Smooth muscle cell (in vitro differentiated cells): ENCODE data around the gene GAL3ST1. TPM values are rescaled to one million over a fixed set of nuclear protein-coding genes. Genes with fewer than 3 reads are reported as not detected.

Experiments
- DNase-seq: peaks from one replicate; lab custom pipeline; 2025; ENCODE audit not compliant: unreplicated experiment; lab: John Stamatoyannopoulos, UW
- H2AFZ ChIP-seq: fragments of 200-600 bp; sonication (generic); 2 replicates; pipeline ENCODE4 v1.6.0; 2016; ENCODE audit warnings: antibody characterized with exemption, low read depth, mild to moderate bottlenecking
- H3F3A ChIP-seq: fragments of 200-600 bp; sonication (generic); 2 replicates; pipeline ENCODE4 v1.6.0; 2017; ENCODE audit warnings: antibody characterized with exemption, low read depth
- H3K27ac ChIP-seq: fragments of 200-600 bp; sonication (generic); 2 replicates; pipeline ENCODE4 v1.5.1; 2016; ENCODE audit warnings: low read depth, mild to moderate bottlenecking
- H3K27me3 ChIP-seq: fragments of 200-600 bp; sonication (generic); 2 replicates; pipeline ENCODE4 v1.6.1; 2016; ENCODE audit warnings: low read depth, mild to moderate bottlenecking
- H3K36me3 ChIP-seq: fragments of 200-600 bp; sonication (generic); 2 replicates; pipeline ENCODE4 v1.5.1; 2016; ENCODE audit warnings: low read depth
- H3K4me1 ChIP-seq: fragments of 200-600 bp; sonication (generic); 2 replicates; pipeline ENCODE4 v1.5.1; 2016; ENCODE audit warnings: low read depth
- H3K4me2 ChIP-seq: fragments of 200-600 bp; sonication (generic); 2 replicates; pipeline ENCODE4 v1.6.0; 2016; ENCODE audit warnings: mild to moderate bottlenecking
- H3K4me3 ChIP-seq: fragments of 200-600 bp; sonication (generic); 2 replicates; pipeline ENCODE4 v1.5.1; 2016; ENCODE audit warnings: mild to moderate bottlenecking
- H3K79me2 ChIP-seq: fragments of 200-600 bp; sonication (generic); 2 replicates; pipeline ENCODE4 v1.6.0; 2016; ENCODE audit warnings: low read depth, mild to moderate bottlenecking
- H3K9ac ChIP-seq: fragments of 200-600 bp; sonication (generic); 2 replicates; pipeline ENCODE4 v1.6.0; 2016; ENCODE audit warnings: low read depth
- H3K9me3 ChIP-seq: fragments of 200-600 bp; sonication (generic); replicated peaks from 2 replicates; pipeline ENCODE4 v1.5.1; 2016; ENCODE audit warnings: low read depth
- H4K20me1 ChIP-seq: fragments of 200-600 bp; sonication (generic); 2 replicates; pipeline ENCODE4 v1.6.0; 2016; ENCODE audit warnings: low read depth
- WGBS: methylation state at CpG from one replicate; pipeline ENCODE4 v1.1.7; 2016; ENCODE audit warnings: low lambda C conversion rate; 5-methylcytosine and 5-hydroxymethylcytosine counted together
- polyA plus RNA-seq: library from polyadenylated mRNA; unstranded; fragments of >200 nt; fragmentation: Nextera tagmentation; extraction: Ambion mirVana; gene quantifications from 2 replicates; pipeline ENCODE4 v1.2.1, GENCODE V29; 2016
- total RNA-seq: library from RNA; depleted of rRNA; stranded (reverse); fragments of >200 nt; gene quantifications from 2 replicates; pipeline ENCODE4 v1.2.3, GENCODE V29; 2014
- TF ChIP-seq, protein P1 (sequence below): fragments of 200-600 bp; sonication (generic); IDR thresholded peaks from 2 replicates; pipeline ENCODE4 v1.5.1; 2017; ENCODE audit warnings: borderline replicate concordance, mild to moderate bottlenecking, antibody characterized with exemption; ENCODE audit not compliant: insufficient read depth, poor library complexity, severe bottlenecking

GAL3ST1 gene
- total and polyA plus RNA-seq, 2 experiments from 2014 or later = 0.78 TPM; not detected in 1

DNA sequence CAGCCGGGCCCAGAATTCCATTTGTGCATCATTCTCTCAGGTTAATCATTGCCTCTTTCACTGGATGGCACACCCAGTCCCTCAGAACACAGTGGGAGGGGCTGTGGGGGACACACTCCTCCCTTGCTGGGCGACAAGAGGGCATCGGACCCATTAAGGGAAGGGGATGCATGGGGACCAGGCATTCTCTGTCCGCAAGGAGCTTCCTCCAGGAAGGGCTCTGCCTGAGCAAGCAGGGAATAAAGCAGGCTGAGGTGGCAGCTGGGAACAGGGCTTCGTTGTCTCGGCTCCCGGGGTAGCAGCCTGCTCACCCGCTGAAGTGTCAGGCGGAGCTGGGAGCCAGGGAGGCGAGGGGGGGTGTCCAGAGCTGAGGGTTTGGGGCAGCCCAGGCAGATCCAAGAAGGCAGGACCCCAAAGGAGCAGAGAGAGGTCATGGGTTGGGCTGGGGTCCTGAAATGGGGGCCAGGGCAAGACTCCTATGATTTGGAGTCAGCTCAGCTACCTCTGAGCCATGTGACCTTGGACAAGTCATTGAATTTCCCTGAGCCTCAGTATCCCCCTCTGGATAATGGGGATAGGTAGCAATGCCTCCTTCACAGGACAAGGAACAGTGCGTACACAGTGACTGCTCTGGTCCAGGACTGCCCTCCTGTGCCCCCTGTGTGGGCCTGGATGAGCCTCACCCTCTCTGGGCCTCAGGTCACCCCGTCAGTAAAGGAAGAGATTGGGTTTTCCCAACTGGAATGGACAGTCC lies 1.4 kb downstream of the GAL3ST1 start:
- Histone ChIP-seq H3K79me2 (no peaks in the 10 kb centered on the region), H3K9me3 (no peaks in the 10 kb centered on the region), H3K27me3 (peaks cover 9% of the 10 kb centered on the region), H3K36me3 (peaks cover 3% of the 10 kb centered on the region), H3K4me1 (peaks cover 4% of the 10 kb centered on the region), H2AFZ (no peak overlapping the region), H3K4me3 (no peak overlapping the region), H3K4me2 (no peak overlapping the region), H3K9ac (no peak overlapping the region), H3K27ac (no peak overlapping the region), H4K20me1 (peaks cover 5% of the 10 kb centered on the region), H3F3A (no peaks in the 10 kb centered on the region)
- 78% methylated on average over 12 of the region's 12 CpGs for WGBS
- TF ChIP-seq, protein P1, sequence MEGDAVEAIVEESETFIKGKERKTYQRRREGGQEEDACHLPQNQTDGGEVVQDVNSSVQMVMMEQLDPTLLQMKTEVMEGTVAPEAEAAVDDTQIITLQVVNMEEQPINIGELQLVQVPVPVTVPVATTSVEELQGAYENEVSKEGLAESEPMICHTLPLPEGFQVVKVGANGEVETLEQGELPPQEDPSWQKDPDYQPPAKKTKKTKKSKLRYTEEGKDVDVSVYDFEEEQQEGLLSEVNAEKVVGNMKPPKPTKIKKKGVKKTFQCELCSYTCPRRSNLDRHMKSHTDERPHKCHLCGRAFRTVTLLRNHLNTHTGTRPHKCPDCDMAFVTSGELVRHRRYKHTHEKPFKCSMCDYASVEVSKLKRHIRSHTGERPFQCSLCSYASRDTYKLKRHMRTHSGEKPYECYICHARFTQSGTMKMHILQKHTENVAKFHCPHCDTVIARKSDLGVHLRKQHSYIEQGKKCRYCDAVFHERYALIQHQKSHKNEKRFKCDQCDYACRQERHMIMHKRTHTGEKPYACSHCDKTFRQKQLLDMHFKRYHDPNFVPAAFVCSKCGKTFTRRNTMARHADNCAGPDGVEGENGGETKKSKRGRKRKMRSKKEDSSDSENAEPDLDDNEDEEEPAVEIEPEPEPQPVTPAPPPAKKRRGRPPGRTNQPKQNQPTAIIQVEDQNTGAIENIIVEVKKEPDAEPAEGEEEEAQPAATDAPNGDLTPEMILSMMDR = no peak
- DNase-seq = no peak

DNA sequence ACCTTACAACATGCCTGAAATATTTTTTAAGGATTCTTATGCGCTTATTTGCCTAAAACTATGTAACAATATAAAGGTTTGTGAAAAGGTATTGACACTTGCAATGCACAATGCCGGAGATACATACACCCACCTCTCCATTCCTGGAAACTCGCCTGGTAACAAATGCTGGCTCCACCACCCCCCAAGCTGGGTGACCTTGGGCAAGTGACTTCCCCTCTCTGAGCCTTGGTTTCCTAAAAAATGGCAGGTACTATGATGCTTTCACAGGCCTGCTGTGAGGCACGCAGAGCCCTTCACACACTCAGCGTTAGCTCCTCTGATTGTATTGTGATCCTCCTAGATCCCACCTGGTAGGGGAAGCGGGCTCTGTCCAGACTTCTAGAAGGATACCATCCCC lies 2.3 kb downstream of the GAL3ST1 start:
- WGBS = 88% methylated on average over 6 of the region's 6 CpGs
- Histone ChIP-seq H3K36me3 (no peaks in the 10 kb centered on the region), H3K79me2 (no peaks in the 10 kb centered on the region), H3K4me3 (no peak overlapping the region), H3K27ac (no peak overlapping the region), H3K4me1 (peaks cover 4% of the 10 kb centered on the region), H3K9me3 (no peaks in the 10 kb centered on the region), H3K4me2 (no peak overlapping the region), H3K9ac (no peak overlapping the region), H3K27me3 (peaks cover 9% of the 10 kb centered on the region), H2AFZ (no peak overlapping the region), H3F3A (no peaks in the 10 kb centered on the region), H4K20me1 (peaks cover 5% of the 10 kb centered on the region)
- TF ChIP-seq, protein P1 = no peak
- no peak for DNase-seq

DNA sequence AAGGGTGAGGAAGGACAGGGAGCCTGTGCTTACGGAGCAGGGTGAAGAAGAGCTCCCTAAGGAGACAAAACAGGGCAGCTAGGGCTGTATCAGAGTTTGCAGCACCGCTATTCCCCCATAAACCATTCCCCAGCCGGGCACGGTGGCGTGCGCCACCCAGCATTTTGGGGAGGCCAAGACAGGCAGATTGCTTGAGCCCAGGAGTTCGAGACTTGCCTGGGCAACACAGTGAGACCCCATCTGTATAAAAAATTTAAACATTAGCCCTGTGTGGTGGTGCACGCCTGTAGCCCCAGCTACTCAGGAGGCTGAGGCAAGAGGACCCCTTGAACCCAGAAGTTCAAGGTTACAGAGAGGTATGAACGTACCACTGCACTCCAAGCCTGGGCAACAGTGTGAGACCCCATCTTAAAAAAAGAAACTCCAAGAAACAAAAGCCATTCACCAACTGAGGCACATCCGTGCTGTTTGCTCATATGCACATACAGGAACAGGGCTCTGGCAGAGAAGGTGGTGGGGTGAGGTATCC lies 4.7 kb downstream of the GAL3ST1 start:
- Histone ChIP-seq H3K27ac (no peak overlapping the region), H3K79me2 (no peaks in the 10 kb centered on the region), H3K9me3 (no peaks in the 10 kb centered on the region), H3K4me2 (no peak overlapping the region), H3K36me3 (no peaks in the 10 kb centered on the region), H4K20me1 (no peaks in the 10 kb centered on the region), H3K4me1 (peaks cover 1% of the 10 kb centered on the region), H2AFZ (no peak overlapping the region), H3F3A (no peaks in the 10 kb centered on the region), H3K27me3 (peaks cover 23% of the 10 kb centered on the region), H3K4me3 (no peak overlapping the region), H3K9ac (no peak overlapping the region)
- DNase-seq = no peak
- 94% methylated on average over 10 of the region's 10 CpGs for WGBS
- TF ChIP-seq, protein P1 = no peak
